ENCODE results near the gene STX11. TPM values are rescaled to one million over a fixed set of nuclear protein-coding genes. Genes with fewer than 3 reads are reported as not detected.
"Not testable (repeated sequence)": the region's sequence is repeated elsewhere in the genome, so short reads cannot be mapped to it uniquely, and the experiment has no call there.

STX11 gene
- total and polyA plus RNA-seq, 7 donors, result 3.4 to 5.6 (median 4.3) TPM

- Histone ChIP-seq H3K27me3 (no peaks in the 10 kb centered on the region), H3K4me1 (no peaks in the 10 kb centered on the region), H3K9me3 (no peaks in the 10 kb centered on the region), H3K4me3 (no peak overlapping the region), H3K36me3 (no peaks in the 10 kb centered on the region), H3K27ac (no peak overlapping the region)
- no peak for DNase-seq
- TF ChIP-seq CTCF (IDR thresholded peaks at IDR 0.05) (no peak), EP300 (IDR thresholded peaks at IDR 0.05) (no peak), POLR2AphosphoS5 (IDR thresholded peaks at IDR 0.05) (no peak), POLR2A (IDR thresholded peaks at IDR 0.05) (no peak)
- intact Hi-C loops (cut with DNase I), result no loop called here
- WGBS, 2 donors, result 71 to 77% methylated on average over 1 of the region's 1 CpG
Observed at GRCh38 chr6:144131248-144131709, 19.0 kb upstream of the STX11 start.

- intact Hi-C loops (cut with DNase I); H3K27ac ChIP-seq; H3K36me3 ChIP-seq; H3K27me3 ChIP-seq; H3K9me3 ChIP-seq; DNase-seq; H3K4me1 ChIP-seq; H3K4me3 ChIP-seq: not testable (repeated sequence)
Observed at GRCh38 chr6:144132167-144132690, 18.1 kb upstream of the STX11 start.

GRCh38 chr6:144133225-144133821 lies 17.0 kb upstream of the STX11 start:
- Histone ChIP-seq H3K27ac (no peak overlapping the region), H3K36me3 (no peaks in the 10 kb centered on the region), H3K4me3 (no peak overlapping the region), H3K27me3 (no peaks in the 10 kb centered on the region), H3K9me3 (no peaks in the 10 kb centered on the region), H3K4me1 (no peaks in the 10 kb centered on the region)
- no peak for DNase-seq
- intact Hi-C loops (cut with DNase I), result no loop called here
- WGBS, 2 donors, result 81 to 90% methylated on average over 5 of the region's 5 CpGs
- no peak for TF ChIP-seq EP300 (IDR thresholded peaks at IDR 0.05)
- TF ChIP-seq POLR2AphosphoS5 (IDR thresholded peaks at IDR 0.05), result no peak
- no peak for TF ChIP-seq POLR2A (IDR thresholded peaks at IDR 0.05)

GRCh38 chr6:144134176-144134575 lies 16.1 kb upstream of the STX11 start:
- no peak for TF ChIP-seq POLR2A (IDR thresholded peaks at IDR 0.05)
- no peak for TF ChIP-seq EP300 (IDR thresholded peaks at IDR 0.05)
- intact Hi-C loops (cut with DNase I), result no loop called here
- WGBS, 2 donors, result 91 to 95% methylated on average over 2 of the region's 2 CpGs
- Histone ChIP-seq H3K36me3 (no peaks in the 10 kb centered on the region), H3K4me3 (no peak overlapping the region), H3K9me3 (no peaks in the 10 kb centered on the region), H3K27me3 (no peaks in the 10 kb centered on the region), H3K27ac (no peak overlapping the region), H3K4me1 (no peaks in the 10 kb centered on the region)
- DNase-seq, result no peak

- Histone ChIP-seq H3K36me3 (no peaks in the 10 kb centered on the region), H3K4me3 (no peak overlapping the region), H3K4me1 (no peaks in the 10 kb centered on the region), H3K27ac (no peak overlapping the region), H3K27me3 (no peaks in the 10 kb centered on the region), H3K9me3 (no peaks in the 10 kb centered on the region)
- 78 to 84% methylated on average over 2 of the region's 2 CpGs for WGBS, 2 donors
- intact Hi-C loops (cut with DNase I), result no loop called here
- DNase-seq, result no peak
- TF ChIP-seq POLR2A (IDR thresholded peaks at IDR 0.05) (no peak), POLR2AphosphoS5 (IDR thresholded peaks at IDR 0.05) (no peak), EP300 (IDR thresholded peaks at IDR 0.05) (no peak), CTCF (IDR thresholded peaks at IDR 0.05) (no peak)
Observed at GRCh38 chr6:144134737-144135136, 15.6 kb upstream of the STX11 start.

- H3K27me3 ChIP-seq, result no peaks in the 10 kb centered on the region
- no peaks in the 10 kb centered on the region for H3K9me3 ChIP-seq
- H3K27ac ChIP-seq, result no peak overlapping the region
- intact Hi-C loops (cut with DNase I), result no loop called here
- H3K36me3 ChIP-seq, result no peaks in the 10 kb centered on the region
- 88 to 91% methylated on average over 4 of the region's 4 CpGs for WGBS, 2 donors
- DNase-seq, result no peak
- no peaks in the 10 kb centered on the region for H3K4me1 ChIP-seq
- TF ChIP-seq POLR2A (IDR thresholded peaks at IDR 0.05), result no peak
- TF ChIP-seq CTCF (IDR thresholded peaks at IDR 0.05), result no peak
- no peak for TF ChIP-seq EP300 (IDR thresholded peaks at IDR 0.05)
- no peak overlapping the region for H3K4me3 ChIP-seq
Observed at GRCh38 chr6:144138542-144138941, 11.8 kb upstream of the STX11 start.
